HG03064 (cell line): ENCODE results near the gene DUSP15.
"Not testable (repeated sequence)": the region's sequence is repeated elsewhere in the genome, so short reads cannot be mapped to it uniquely, and the experiment has no call there.

Experiments used
- ATAC-seq: cut with Tn5 transposase; IDR thresholded peaks from one replicate; pipeline ENCODE4 v1.9.1; 2021; ENCODE audit warnings: low read depth; ENCODE audit not compliant: unreplicated experiment

The DUSP15 gene

GRCh38 chr20:31869942-31870725 lies at the start of gene DUSP15, which contains the start of gene TTLL9:
Gene DUSP15 (minus strand): TSS chr20:31870527. CDS start chr20:31870337, 190 bp downstream.
Gene TTLL9 (plus strand): TSS chr20:31870634. CDS start chr20:31871127, 493 bp downstream.
- ATAC-seq: no peak

DNA sequence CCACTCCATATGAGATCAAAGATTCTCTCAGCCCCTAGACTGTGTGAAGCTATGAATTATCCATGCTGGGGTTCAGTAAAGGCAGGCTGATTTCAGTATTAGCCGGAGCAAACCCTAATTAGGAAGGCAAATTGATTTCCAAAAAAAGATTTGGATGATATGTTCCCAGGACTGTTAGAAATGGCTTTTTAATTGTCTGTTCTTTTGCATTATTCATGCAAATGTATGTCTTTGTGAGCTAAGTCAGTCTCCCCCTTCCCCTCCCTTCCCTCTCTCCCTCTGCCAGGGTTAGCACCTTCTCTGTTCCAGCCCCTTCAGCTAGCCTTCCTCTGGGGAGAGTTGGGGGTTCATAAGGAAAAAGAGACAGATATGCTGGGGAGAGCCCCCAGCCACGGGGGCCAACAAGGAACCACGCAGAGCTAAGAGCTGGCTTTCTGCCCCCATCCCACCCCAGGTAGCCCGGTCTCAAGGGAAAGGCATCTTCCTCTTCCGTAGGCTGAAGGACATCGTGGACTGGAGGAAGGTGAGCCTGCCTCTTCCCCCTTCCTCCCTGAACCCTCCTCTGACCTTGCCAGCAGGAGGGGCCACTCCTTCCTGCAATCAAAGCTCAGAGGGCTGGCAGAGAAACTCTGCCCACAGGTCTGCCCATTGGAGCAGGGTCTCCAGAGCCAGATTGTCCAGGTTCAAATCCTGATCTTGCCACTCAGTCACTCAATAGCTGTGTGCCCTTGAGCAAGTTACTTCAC lies 49.3 kb upstream of the DUSP15 start:
- ATAC-seq: no peak

DNA sequence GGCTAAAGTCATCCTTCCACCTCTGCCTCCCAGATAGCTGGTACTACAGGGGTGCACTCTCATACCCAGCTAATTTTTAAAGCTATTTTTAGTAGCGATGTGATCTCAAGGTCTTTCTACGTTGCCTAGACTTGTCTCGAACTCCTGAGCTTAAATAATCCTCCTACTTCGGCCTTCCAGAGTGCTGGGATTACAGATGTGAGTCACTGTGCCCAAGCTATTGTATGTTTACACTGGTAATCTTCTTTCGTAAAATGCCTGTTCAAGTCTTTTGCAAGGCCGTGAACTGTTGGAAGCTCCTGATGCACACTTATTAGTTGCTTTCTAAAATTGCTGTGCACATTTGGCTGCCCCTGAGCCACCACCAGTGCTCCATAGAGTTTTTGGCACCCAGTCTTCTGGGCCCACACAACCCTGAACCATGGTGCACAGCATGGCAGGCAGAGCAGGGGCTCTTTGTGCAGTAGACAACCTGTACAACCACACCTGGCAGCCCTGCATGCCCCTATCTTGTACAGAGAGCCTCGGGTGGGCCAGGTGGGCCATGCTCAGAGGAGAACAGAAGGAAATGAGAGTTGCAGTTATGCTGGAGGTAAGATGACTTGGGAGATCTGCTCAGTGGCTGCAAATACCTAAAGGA lies 48.3 kb upstream of the DUSP15 start:
- ATAC-seq: no peak

DNA sequence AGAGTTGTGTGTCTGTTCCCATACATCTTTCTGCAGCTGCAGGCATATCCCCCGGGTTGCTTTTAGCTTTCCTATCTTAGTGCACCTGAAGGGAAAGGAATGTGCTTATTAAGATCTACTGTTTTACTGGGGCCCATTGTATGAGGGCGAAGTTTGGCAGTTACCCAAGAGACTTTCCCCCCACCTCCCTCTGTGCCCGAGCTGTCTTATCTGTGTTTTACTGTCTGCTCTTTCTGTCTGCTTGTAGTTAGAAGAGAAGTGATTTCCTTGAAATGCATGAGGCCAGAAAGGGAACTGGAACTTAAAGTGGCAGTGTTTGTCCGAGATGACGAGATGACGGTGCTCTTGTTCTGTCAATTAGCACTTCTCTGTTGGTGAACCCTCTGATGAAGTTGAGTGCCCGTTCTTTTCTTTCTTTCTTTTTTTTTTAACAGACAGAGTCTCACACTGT lies 47.7 kb upstream of the DUSP15 start:
- not testable (repeated sequence) for ATAC-seq

DNA sequence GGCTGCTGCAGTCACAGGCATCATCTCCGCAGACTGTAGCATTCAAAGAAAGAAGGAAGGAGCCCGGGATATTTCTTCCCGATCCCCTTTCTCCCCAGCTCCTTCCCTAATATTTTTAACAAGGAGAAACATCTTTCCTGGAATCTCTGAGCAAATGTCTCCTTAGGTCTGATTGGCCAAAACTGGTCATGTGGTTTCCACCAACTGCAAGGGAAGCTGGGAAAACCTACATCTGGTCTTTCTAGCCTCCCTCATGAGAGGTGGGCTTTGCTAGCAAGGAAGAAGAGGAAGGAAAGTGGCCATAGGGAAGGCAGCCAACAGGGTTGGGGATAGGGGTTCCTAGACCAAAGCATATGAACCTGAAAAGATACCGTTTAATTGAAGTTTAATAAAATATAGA lies 46.4 kb upstream of the DUSP15 start:
- ATAC-seq: no peak

GRCh38 chr20:31915491-31916280 lies 45.4 kb upstream of the DUSP15 start:
- no peak for ATAC-seq

DNA sequence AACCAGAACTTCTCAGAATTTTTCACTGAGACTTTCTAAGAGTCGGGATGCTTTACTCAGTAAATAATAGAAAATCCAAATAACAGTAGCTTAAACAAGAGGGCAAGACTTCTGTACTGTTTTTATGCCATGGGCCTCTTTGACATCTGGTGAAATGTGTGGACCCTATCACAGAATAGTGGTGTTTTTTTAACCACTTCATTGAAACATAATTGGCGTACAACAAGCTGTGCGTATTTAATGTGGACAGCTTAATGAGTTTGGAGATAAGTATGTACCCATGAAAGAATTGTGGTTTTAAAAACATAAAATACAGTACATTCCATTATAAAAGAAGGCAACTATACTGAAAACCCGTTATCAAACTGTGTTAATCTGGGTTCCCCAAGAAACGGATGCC lies 43.8 kb upstream of the DUSP15 start:
- no peak for ATAC-seq

GRCh38 chr20:31913431-31914157 lies 43.3 kb upstream of the DUSP15 start:
- no peak for ATAC-seq

DNA sequence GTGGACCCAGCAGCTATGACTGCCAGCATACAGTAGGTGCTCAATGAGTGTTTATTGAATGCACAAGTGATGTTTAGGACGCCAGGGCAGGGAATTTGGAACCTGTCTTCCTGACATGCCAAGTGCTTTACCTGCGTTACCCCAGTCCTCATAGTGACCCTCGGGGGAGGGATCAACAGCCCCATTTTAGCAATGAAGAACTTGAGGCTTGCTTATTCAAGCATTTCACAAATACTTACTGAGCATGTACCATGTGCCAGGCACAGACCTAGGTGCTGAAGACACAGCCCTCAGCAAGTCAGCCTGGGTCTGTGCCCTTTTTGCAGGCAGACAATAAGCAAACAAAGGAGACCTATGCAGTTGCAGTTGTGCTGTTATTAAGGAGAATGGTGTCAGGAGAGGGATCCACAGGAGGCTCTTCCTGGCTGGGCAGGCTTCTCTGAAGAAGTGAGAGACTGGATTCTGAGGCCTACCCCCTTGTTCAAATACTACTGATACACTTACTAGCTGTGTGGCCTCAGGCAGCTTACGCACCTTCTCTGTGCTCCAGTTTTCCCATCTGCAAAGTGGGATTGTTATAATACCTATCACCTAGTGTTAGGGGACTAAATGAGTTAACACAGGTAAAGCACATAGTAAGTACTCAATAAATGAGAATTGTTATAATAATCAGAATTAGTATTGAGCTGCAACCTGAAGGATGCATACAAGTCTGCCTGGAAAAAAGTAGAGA lies 39.9 kb upstream of the DUSP15 start:
- no peak for ATAC-seq

DNA sequence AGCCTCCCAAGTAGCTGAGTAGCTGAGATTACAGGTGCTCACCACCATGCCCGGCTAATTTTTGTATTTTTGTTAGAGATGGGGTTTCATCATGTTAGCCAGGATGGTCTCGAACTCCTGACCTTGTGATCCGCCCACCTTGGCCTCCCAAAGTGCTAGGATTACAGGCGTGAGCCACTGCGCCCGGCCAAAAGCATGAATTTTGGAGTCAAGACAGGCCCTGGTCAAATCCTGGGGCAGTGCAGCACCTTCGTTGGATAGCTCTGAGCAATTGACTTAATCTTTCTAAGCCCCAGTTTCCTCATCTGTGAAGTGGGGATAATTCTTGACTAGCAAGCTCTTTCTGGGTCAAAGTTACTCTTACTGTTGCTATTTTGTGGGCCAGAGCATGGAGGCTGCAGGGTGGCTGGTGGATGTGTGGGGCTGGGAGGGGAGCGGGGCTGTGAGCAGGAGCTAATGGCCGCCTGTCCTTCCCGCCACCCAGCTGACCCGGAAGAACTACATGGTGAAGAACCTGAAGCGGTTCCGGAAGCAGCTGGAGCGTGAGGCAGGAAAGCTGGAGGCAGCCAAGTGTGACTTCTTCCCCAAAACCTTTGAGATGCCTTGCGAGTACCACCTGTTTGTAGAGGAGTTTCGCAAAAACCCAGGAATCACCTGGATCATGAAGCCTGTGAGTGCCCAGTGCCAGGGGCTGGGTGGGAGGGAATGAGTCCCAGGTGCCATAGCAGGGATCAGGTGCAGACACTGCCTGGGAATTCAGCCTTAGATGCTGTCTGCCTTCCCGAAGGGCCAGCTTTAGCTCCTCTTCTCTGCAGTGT lies 39.1 kb upstream of the DUSP15 start:
- ATAC-seq: no peak

- no peak for ATAC-seq
Measured at GRCh38 chr20:31908424-31908823, 38.1 kb upstream of the DUSP15 start.

GRCh38 chr20:31908016-31908415 lies 37.7 kb upstream of the DUSP15 start:
- ATAC-seq: no peak

DNA sequence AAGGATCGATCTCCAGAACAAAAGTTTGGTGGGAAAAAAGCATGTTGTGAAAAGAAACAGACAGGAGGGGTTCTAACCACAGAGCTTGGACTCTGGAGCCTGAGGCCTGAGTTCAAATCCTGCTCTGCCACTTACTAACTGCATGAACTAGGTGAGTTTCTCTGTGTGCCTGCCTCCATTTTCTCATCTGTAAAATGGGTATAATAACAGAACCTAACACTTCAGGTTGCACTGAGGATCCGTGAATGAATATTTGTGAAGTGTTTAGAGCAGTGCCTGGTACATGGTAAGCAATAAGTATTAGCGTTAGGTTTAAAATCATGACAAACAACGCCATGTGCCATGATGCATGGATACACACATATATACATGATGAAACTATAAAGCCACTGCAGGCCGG lies 36.7 kb upstream of the DUSP15 start:
- ATAC-seq: no peak

- ATAC-seq: no peak
Measured at GRCh38 chr20:31906001-31906400, 35.7 kb upstream of the DUSP15 start.

- ATAC-seq: no peak
Measured at GRCh38 chr20:31903627-31904386, 33.5 kb upstream of the DUSP15 start.

DNA sequence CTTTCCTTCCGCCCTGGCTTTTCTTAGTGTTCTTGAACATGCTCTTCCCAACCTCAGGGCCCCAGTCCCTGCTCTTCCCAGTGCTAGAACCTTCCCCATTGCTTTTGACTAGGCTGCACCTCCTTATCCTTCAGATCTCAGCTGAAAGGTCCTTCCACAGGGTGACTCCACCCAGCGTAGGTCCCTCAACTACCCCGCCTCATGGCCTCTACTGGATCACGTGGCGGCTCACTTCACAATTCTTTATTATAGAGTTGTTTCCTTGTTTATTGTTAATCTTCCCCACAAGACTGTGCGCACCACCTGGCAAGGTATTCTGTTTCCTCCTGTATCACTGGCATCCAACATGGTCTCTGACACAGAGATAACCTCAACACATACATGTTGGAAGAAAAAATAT lies 31.3 kb upstream of the DUSP15 start:
- ATAC-seq: no peak

GRCh38 chr20:31897541-31897940 lies 27.2 kb upstream of the DUSP15 start:
- no peak for ATAC-seq

DNA sequence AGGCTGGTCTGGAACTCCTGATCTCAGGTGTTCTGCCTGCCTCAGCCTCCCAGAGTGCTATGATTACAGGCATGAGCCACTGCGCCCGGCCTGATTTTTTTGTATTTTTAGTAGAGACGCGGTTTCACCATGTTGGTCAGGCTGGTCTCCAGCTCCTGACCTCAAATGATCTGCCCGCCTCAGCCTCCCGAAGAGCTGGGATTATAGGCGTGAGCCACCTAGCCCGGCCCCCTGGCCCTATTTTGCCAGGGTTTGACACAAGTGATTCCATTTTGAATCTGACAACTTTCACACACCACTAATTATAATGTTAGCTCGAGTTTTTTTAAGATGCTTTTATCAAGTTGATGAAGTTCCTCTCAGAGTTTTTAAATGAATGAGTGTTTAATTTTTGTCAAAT lies 25.7 kb upstream of the DUSP15 start:
- ATAC-seq: no peak
